ENCODE measurements around the gene OGFRL1.

OGFRL1 gene

DNA sequence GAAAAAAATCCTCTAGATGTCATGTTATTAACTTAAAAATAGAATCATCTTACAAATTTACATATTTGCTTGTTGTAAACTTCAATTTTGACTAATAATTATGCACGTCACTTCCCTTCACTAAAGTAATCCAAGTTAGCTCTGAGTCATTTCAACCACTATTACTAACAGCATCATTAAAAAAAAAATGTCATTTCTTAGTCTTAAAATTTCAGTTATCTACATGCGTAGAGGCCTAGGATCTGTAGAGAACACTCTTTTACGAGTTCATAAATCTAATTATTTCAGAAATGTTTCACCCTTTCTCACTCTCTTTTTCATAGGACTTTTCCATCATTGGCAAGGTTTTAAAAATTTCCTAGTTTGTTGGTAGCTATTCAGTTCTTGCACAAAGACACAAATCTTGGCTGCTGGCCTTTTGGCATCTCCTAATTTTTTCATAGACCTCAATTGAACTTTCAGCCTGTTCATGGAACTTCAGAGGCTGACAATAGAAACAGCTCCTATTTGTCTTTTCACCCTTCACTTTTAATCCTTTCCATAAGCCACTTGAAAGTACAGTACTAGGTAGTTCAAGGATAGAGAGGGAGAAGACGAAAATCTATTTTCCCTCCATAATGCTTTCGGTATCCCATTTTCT is 61.5 kb downstream of the OGFRL1 start:
- Histone ChIP-seq H3K9me3 (ENCODE audit: insufficient read depth, low read length) (no peaks in the 10 kb centered on the region), H2AFZ (ENCODE audit: low read depth, low read length, severe bottlenecking) (no peak overlapping the region), H4K20me1 (ENCODE audit: low read depth, low read length) (no peaks in the 10 kb centered on the region), H3F3A (ENCODE audit: insufficient read depth) (no peaks in the 10 kb centered on the region), H3K27me3 (ENCODE audit: low read length) (no peaks in the 10 kb centered on the region), H3K36me3 (ENCODE audit: low read length) (no peaks in the 10 kb centered on the region), H3K4me3 (ENCODE audit: insufficient read depth, low read length, poor library complexity, severe bottlenecking) (no peak overlapping the region), H3K79me2 (ENCODE audit: insufficient read depth, low read length) (no peaks in the 10 kb centered on the region), H3K9me2 (replicated peaks; ENCODE audit: insufficient read depth, low read length) (no peaks in the 10 kb centered on the region), H3K27ac (ENCODE audit: low read depth, low read length) (no peak overlapping the region), H3K4me2 (ENCODE audit: low read depth, low read length, poor library complexity, severe bottlenecking) (no peak overlapping the region), H3K9ac (ENCODE audit: low read length) (no peak overlapping the region)
- TF ChIP-seq EZH2phosphoT487 (conservative IDR thresholded peaks at IDR 0.05; ENCODE audit: low read length): no peak
- TF ChIP-seq, protein P1, sequence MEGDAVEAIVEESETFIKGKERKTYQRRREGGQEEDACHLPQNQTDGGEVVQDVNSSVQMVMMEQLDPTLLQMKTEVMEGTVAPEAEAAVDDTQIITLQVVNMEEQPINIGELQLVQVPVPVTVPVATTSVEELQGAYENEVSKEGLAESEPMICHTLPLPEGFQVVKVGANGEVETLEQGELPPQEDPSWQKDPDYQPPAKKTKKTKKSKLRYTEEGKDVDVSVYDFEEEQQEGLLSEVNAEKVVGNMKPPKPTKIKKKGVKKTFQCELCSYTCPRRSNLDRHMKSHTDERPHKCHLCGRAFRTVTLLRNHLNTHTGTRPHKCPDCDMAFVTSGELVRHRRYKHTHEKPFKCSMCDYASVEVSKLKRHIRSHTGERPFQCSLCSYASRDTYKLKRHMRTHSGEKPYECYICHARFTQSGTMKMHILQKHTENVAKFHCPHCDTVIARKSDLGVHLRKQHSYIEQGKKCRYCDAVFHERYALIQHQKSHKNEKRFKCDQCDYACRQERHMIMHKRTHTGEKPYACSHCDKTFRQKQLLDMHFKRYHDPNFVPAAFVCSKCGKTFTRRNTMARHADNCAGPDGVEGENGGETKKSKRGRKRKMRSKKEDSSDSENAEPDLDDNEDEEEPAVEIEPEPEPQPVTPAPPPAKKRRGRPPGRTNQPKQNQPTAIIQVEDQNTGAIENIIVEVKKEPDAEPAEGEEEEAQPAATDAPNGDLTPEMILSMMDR (IDR thresholded peaks at IDR 0.05; ENCODE audit: insufficient read depth, low read length, poor library complexity, severe bottlenecking): no peak

DNA sequence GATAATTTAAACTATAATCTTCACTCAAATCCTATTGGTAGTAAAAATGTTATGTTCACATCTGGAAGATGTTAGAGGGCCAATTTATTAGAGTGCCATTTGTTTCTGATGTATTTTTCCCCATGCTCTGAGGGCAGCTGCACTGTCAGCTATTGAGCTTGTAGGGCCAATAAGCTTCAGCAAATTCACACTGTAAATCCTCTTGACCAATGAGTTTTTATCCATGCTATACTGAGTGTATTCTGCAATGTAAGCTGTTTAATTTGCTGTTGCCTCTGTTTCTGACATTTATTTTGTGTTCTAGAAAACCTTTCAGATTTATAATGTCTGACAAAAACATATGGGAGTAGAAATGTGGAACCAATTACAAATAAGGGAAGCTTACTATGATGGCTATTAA is 62.6 kb downstream of the OGFRL1 start:
- H3K27me3 ChIP-seq (ENCODE audit: low read length): no peaks in the 10 kb centered on the region
- no peak overlapping the region for H3K4me2 ChIP-seq (ENCODE audit: low read depth, low read length, poor library complexity, severe bottlenecking)
- no peak overlapping the region for H2AFZ ChIP-seq (ENCODE audit: low read depth, low read length, severe bottlenecking)
- no peaks in the 10 kb centered on the region for H3K9me3 ChIP-seq (ENCODE audit: insufficient read depth, low read length)
- no peak overlapping the region for H3K9ac ChIP-seq (ENCODE audit: low read length)
- TF ChIP-seq, protein P1 (IDR thresholded peaks at IDR 0.05; ENCODE audit: insufficient read depth, low read length, poor library complexity, severe bottlenecking): no peak
- no peak for TF ChIP-seq EZH2phosphoT487 (conservative IDR thresholded peaks at IDR 0.05; ENCODE audit: low read length)
- no peak overlapping the region for H3K27ac ChIP-seq (ENCODE audit: low read depth, low read length)
- no peaks in the 10 kb centered on the region for H3K36me3 ChIP-seq (ENCODE audit: low read length)
- H3F3A ChIP-seq (ENCODE audit: insufficient read depth): no peaks in the 10 kb centered on the region
- no peaks in the 10 kb centered on the region for H4K20me1 ChIP-seq (ENCODE audit: low read depth, low read length)
- H3K9me2 ChIP-seq (replicated peaks; ENCODE audit: insufficient read depth, low read length): no peaks in the 10 kb centered on the region
- H3K4me3 ChIP-seq (ENCODE audit: insufficient read depth, low read length, poor library complexity, severe bottlenecking): no peak overlapping the region
- H3K79me2 ChIP-seq (ENCODE audit: insufficient read depth, low read length): no peaks in the 10 kb centered on the region

Data from SU-DHL-6 (cell line).